H1 (cell line): ENCODE measurements around the gene STEAP4. TPM values are rescaled to one million over a fixed set of nuclear protein-coding genes. Genes with fewer than 3 reads are reported as not detected.

Source experiments
- CTCF ChIA-PET: fragments of 300-600 bp; sonication (Branson Sonifier 250); formaldehyde crosslinking; loops from one replicate; lab custom pipeline; 2021; ENCODE audit not compliant: partially characterized antibody; lab: Charles Lee
- POLR2A ChIA-PET: fragments of 300-600 bp; sonication (Branson Sonifier 250); formaldehyde crosslinking; loops from one replicate; lab custom pipeline; 2021; ENCODE audit warnings: inconsistent platforms; ENCODE audit not compliant: partially characterized antibody; lab: Charles Lee
- DNase-seq, 2 experiments: peaks; one replicate each; pipeline versions ENCODE4 v3.0.0 to v3.0.0-alpha.2; 2010 to 2022; ENCODE audit warnings: low spot score in 2 of 2, low read depth in 1 of 2, mixed read lengths in 1 of 2
- FAIRE-seq: peaks from 2 replicates; lab custom pipeline; 2011; peaks lifted over from hg19 to GRCh38; lab: Jason Lieb, UNC
- H2AFZ ChIP-seq: 2 replicates; pipeline ENCODE4 v1.8.1; 2012; ENCODE audit warnings: low read length, inconsistent platforms
- H2AK5ac ChIP-seq: 2 replicates; pipeline ENCODE4 v1.6.1; 2013; ENCODE audit warnings: low read depth, low read length
- H2BK120ac ChIP-seq: replicated peaks from 2 replicates; pipeline ENCODE3; 2013; ENCODE audit warnings: low read depth, low read length, inconsistent platforms
- H2BK12ac ChIP-seq: 2 replicates; pipeline ENCODE4 v1.6.1; 2013; ENCODE audit warnings: low read depth, low read length
- H2BK15ac ChIP-seq: 2 replicates; pipeline ENCODE4 v1.6.1; 2013; ENCODE audit warnings: low read length
- H2BK20ac ChIP-seq: 2 replicates; pipeline ENCODE4 v1.6.1; 2013; ENCODE audit warnings: low read length
- H2BK5ac ChIP-seq: 2 replicates; pipeline ENCODE4 v1.6.1; 2013; ENCODE audit warnings: low read depth, low read length
- H3K14ac ChIP-seq: 2 replicates; pipeline ENCODE4 v1.6.1; 2013; ENCODE audit warnings: inconsistent platforms; ENCODE audit not compliant: insufficient read length
- H3K18ac ChIP-seq: 2 replicates; pipeline ENCODE4 v1.6.1; 2013; ENCODE audit warnings: low read length; ENCODE audit errors: extremely low read depth
- H3K23ac ChIP-seq: 2 replicates; pipeline ENCODE4 v1.6.1; 2013; ENCODE audit warnings: inconsistent platforms; ENCODE audit not compliant: insufficient read length
- H3K23me2 ChIP-seq: 2 replicates; pipeline ENCODE4 v1.6.1; 2013; ENCODE audit warnings: low read depth, low read length
- H3K27ac ChIP-seq: 2 replicates; pipeline ENCODE4 v1.6.1; 2011; ENCODE audit warnings: low read depth, low read length, inconsistent platforms
- H3K27me3 ChIP-seq, 4 experiments: replicated peaks in 1 of 4; 1 replicate in 1 of 4; 2 replicates in 3 of 4; pipeline versions ENCODE4 v1.6.1 to v1.8.1; 2011 to 2013; ENCODE audit warnings: low read length in 3 of 4, mild to moderate bottlenecking in 3 of 4, inconsistent platforms in 2 of 4, mixed read lengths in 2 of 4, moderate library complexity in 1 of 4; ENCODE audit not compliant: control insufficient read depth in 3 of 4, insufficient read depth in 3 of 4; ENCODE audit errors: extremely low read depth in 1 of 4
- H3K36me3 ChIP-seq, 4 experiments: 2 replicates each; pipeline versions ENCODE4 v1.6.1 to v1.8.1; 2011 to 2013; ENCODE audit warnings: mild to moderate bottlenecking in 4 of 4, low read length in 3 of 4, moderate library complexity in 2 of 4, control low read depth in 1 of 4, inconsistent platforms in 1 of 4; ENCODE audit not compliant: insufficient read depth in 4 of 4, control insufficient read depth in 2 of 4
- H3K4ac ChIP-seq: replicated peaks from 2 replicates; pipeline ENCODE3; 2013; ENCODE audit warnings: low read length, low read depth, mixed read lengths, inconsistent platforms; ENCODE audit not compliant: insufficient read length
- H3K4me1 ChIP-seq, 4 experiments: replicated peaks in 1 of 4; 1 replicate in 1 of 4; 2 replicates in 3 of 4; pipeline versions ENCODE4 v1.6.1 to v1.8.1; 2011 to 2013; ENCODE audit warnings: low read length in 3 of 4, inconsistent platforms in 2 of 4, mixed read lengths in 1 of 4; ENCODE audit not compliant: insufficient read depth in 4 of 4, control insufficient read depth in 3 of 4
- H3K4me2 ChIP-seq, 2 experiments: 2 replicates each; pipeline versions ENCODE4 v1.6.1 to v1.8.1; 2011 to 2013; ENCODE audit warnings: low read depth in 2 of 2, low read length in 2 of 2, control low read depth in 1 of 2, inconsistent platforms in 1 of 2, mild to moderate bottlenecking in 1 of 2; ENCODE audit not compliant: insufficient read depth in 1 of 2
- H3K4me3 ChIP-seq, 4 experiments: fragments of 200-600, 300-600 bp in 1 of 4; sonication (generic), shearing (Covaris generic), sonication (Bioruptor Twin) in 1 of 4; 2 replicates each; pipeline versions ENCODE4 v1.5.1 to v1.8.1; 2011 to 2016; ENCODE audit warnings: low read length in 4 of 4, low read depth in 3 of 4, control low read depth in 2 of 4, inconsistent platforms in 2 of 4, mild to moderate bottlenecking in 2 of 4, mixed read lengths in 1 of 4, moderate library complexity in 1 of 4; ENCODE audit not compliant: insufficient read depth in 2 of 4; ENCODE audit errors: extremely low read depth in 1 of 4
- H3K56ac ChIP-seq: replicated peaks from 2 replicates; pipeline ENCODE3; 2013; ENCODE audit warnings: low read depth, mild to moderate bottlenecking, mixed read lengths, low read length, inconsistent platforms; ENCODE audit not compliant: insufficient read length
- H3K79me1 ChIP-seq: 2 replicates; pipeline ENCODE4 v1.6.1; 2013; ENCODE audit warnings: low read depth, low read length, control low read depth
- H3K79me2 ChIP-seq, 2 experiments: 2 replicates each; pipeline versions ENCODE4 v1.6.1 to v1.8.1; 2012 to 2013; ENCODE audit warnings: low read length in 2 of 2, mild to moderate bottlenecking in 2 of 2, inconsistent platforms in 1 of 2; ENCODE audit not compliant: insufficient read depth in 2 of 2, control insufficient read depth in 1 of 2
- H3K9ac ChIP-seq, 4 experiments: replicated peaks in 1 of 4; 1 replicate in 1 of 4; 2 replicates in 3 of 4; pipeline versions ENCODE4 v1.6.1 to v1.8.1; 2011 to 2013; ENCODE audit warnings: low read depth in 3 of 4, low read length in 3 of 4, control low read depth in 2 of 4, mild to moderate bottlenecking in 2 of 4, moderate library complexity in 2 of 4, inconsistent platforms in 1 of 4; ENCODE audit errors: extremely low read depth in 1 of 4
- H3K9me3 ChIP-seq, 2 experiments: 2 replicates each; pipeline versions ENCODE4 v1.6.1 to v1.8.1; 2012 to 2013; ENCODE audit warnings: mild to moderate bottlenecking in 2 of 2, moderate library complexity in 2 of 2, control low read depth in 1 of 2, inconsistent platforms in 1 of 2, low read depth in 1 of 2, low read length in 1 of 2, mixed read lengths in 1 of 2; ENCODE audit not compliant: insufficient read depth in 2 of 2
- H4K20me1 ChIP-seq, 2 experiments: replicated peaks in 1 of 2; 2 replicates each; pipeline versions ENCODE3 to v1.8.1; 2011 to 2013; ENCODE audit warnings: inconsistent platforms in 2 of 2, low read length in 2 of 2, mild to moderate bottlenecking in 1 of 2; ENCODE audit not compliant: insufficient read depth in 2 of 2, control insufficient read depth in 1 of 2
- H4K5ac ChIP-seq: 2 replicates; pipeline ENCODE4 v1.6.1; 2013; ENCODE audit warnings: low read length, low read depth, mixed read lengths, inconsistent platforms; ENCODE audit not compliant: insufficient read length
- H4K8ac ChIP-seq: 2 replicates; pipeline ENCODE4 v1.8.0; 2013; ENCODE audit warnings: mild to moderate bottlenecking, moderate library complexity, low read length, inconsistent platforms; ENCODE audit not compliant: insufficient read depth; ENCODE audit errors: extremely low read depth
- H4K91ac ChIP-seq: replicated peaks from 2 replicates; pipeline ENCODE3; 2013; ENCODE audit warnings: low read length, mixed read lengths, inconsistent platforms; ENCODE audit not compliant: insufficient read length
- CBX8 ChIP-seq: fragments of 300-800, 300-1000 bp; sonication (generic); IDR thresholded peaks from 2 replicates; pipeline ENCODE4 v1.7.1; 2016; ENCODE audit warnings: low read depth, low read length, borderline replicate concordance
- CHD1 ChIP-seq: IDR thresholded peaks from 2 replicates; pipeline ENCODE4 v1.6.1; 2012; ENCODE audit warnings: low read depth, low read length, improper control_type of control experiment
- HDAC6 ChIP-seq: IDR thresholded peaks from one replicate; pipeline ENCODE4 v1.7.1; 2012; ENCODE audit warnings: low read depth, mild to moderate bottlenecking, inconsistent platforms, low read length, moderate library complexity
- NANOG ChIP-seq: IDR thresholded peaks from 2 replicates; pipeline ENCODE4 v1.6.1; 2011; ENCODE audit warnings: low read length, low read depth, mild to moderate bottlenecking, inconsistent platforms; ENCODE audit not compliant: insufficient read depth, poor library complexity, severe bottlenecking
- RAD21 ChIP-seq, 2 experiments: IDR thresholded peaks in 1 of 2; conservative IDR thresholded peaks in 1 of 2; 2 replicates each; pipeline ENCODE4 v1.6.1; 2011; ENCODE audit warnings: low read depth in 2 of 2, low read length in 2 of 2, improper control_type of control experiment in 1 of 2, inconsistent platforms in 1 of 2, mild to moderate bottlenecking in 1 of 2, moderate library complexity in 1 of 2
- WGBS, 2 experiments: shearing (Covaris generic) in 1 of 2; methylation state at CpG; one replicate each; pipeline versions ENCODE4 v1.1.6 to v1.1.7; 2013 to 2015; ENCODE audit warnings: low lambda C conversion rate in 2 of 2, mixed read lengths in 2 of 2, inconsistent platforms in 1 of 2, low coverage in 1 of 2, missing lambda C conversion rate in 1 of 2; ENCODE audit not compliant: insufficient replicate concordance in 2 of 2, insufficient coverage in 1 of 2, insufficient read length in 1 of 2; ENCODE audit errors: extremely low coverage in 1 of 2, missing lambda C conversion rate in 1 of 2; 5-methylcytosine and 5-hydroxymethylcytosine counted together
- polyA plus RNA-seq, 7 experiments: library from polyadenylated mRNA; depleted of rRNA in 3 of 7; stranded (reverse) in 5 of 7; unstranded in 2 of 7; fragments of >200 nt in 5 of 7; fragments of 200-250 nt in 2 of 7; gene quantifications; 1 replicate in 5 of 7; 2 replicates in 1 of 7; 4 replicates in 1 of 7; pipeline versions ENCODE4 v1.2.1 to v1.2.3, GENCODE V29; 2011 to 2013; ENCODE audit warnings: missing spikeins in 2 of 7, mixed read lengths in 2 of 7
- total RNA-seq: library from RNA; stranded (reverse); fragmentation: NEBNext Ultra II Directional; extraction: Animal tissue kit (Norgen Biotek cat#: 25700); gene quantifications from 2 replicates; pipeline ENCODE4 v1.2.1, GENCODE V29; 2021
- TF ChIP-seq, protein P1 (sequence below): IDR thresholded peaks from 2 replicates; pipeline ENCODE4 v1.6.1; 2012; ENCODE audit warnings: inconsistent platforms

STEAP4 gene
- total and polyA plus RNA-seq, 2 of the 8 experiments (the other 6 are each of a cell fraction or from before 2014, with no cell fraction given): under 0.01 TPM; not detected in 1

DNA sequence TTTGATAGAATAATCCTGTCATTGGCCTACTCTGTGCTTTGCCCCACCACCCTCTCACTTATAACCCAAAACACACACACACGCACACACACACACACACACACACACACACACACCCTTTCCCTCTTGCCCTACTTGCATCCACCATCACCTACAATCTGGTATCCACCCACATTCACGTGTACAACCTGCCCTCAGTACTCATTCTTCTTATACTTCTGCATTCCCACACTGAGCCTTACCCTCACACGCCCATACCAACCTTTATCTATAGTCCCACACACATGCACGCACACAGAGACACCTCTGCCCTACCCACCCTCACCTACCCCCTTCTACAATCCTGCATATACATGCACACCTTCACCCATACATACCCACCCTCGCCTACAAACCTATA, 76.0 kb downstream of the STEAP4 start:
- no peak for FAIRE-seq
- no peaks in the 10 kb centered on the region for H3K79me1 ChIP-seq
- H2BK120ac ChIP-seq: no peak overlapping the region
- H3K4me2 ChIP-seq: no peak overlapping the region
- CTCF ChIA-PET: no interaction called here
- H3K23ac ChIP-seq: no peak overlapping the region
- no peak overlapping the region for H2BK5ac ChIP-seq
- H3K4me3 ChIP-seq: no peak overlapping the region
- H4K5ac ChIP-seq: no peak overlapping the region
- no peak overlapping the region for H2BK20ac ChIP-seq
- no peak overlapping the region for H3K14ac ChIP-seq
- 79 to 100% methylated on average over 2 to 5 of the region's 5 CpGs for WGBS, 2 experiments
- H4K8ac ChIP-seq: no peak overlapping the region
- no peak overlapping the region for H3K9ac ChIP-seq
- H2BK12ac ChIP-seq: no peak overlapping the region
- no peak overlapping the region for H4K91ac ChIP-seq
- no peaks in the 10 kb centered on the region for H3K79me2 ChIP-seq
- H4K20me1 ChIP-seq: no peaks in the 10 kb centered on the region
- no peak for DNase-seq
- no peaks in the 10 kb centered on the region for H3K9me3 ChIP-seq
- H3K4ac ChIP-seq: no peak overlapping the region
- H2BK15ac ChIP-seq: no peak overlapping the region
- no peak for TF ChIP-seq HDAC6
- no peak for TF ChIP-seq CBX8
- TF ChIP-seq, protein P1, sequence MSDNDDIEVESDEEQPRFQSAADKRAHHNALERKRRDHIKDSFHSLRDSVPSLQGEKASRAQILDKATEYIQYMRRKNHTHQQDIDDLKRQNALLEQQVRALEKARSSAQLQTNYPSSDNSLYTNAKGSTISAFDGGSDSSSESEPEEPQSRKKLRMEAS: no peak
- TF ChIP-seq RAD21 (IDR thresholded peaks at IDR 0.05 in 1 of 2, conservative IDR thresholded peaks at IDR 0.05 in 1 of 2; ENCODE audit: low read depth in 2 of 2, low read length in 2 of 2): no peak
- no peak for TF ChIP-seq CHD1
- no peak for TF ChIP-seq NANOG
- TF ChIP-seq, all 59 proteins: peak for 0
- Histone ChIP-seq H3K27ac (no peak overlapping the region), H3K18ac (no peak overlapping the region), H3K23me2 (peaks cover 3% of the 10 kb centered on the region; the same call in 1 of the 2 replicates), H3K56ac (no peak overlapping the region), H3K36me3 (no peaks in the 10 kb centered on the region), H2AFZ (no peak overlapping the region), H2AK5ac (no peak overlapping the region), H3K4me1 (no peaks in the 10 kb centered on the region), H3K27me3 (no peaks in the 10 kb centered on the region)
- POLR2A ChIA-PET: no interaction called here
